ENCODE results near the gene CFAP100. TPM values are rescaled to one million over a fixed set of nuclear protein-coding genes. Genes with fewer than 3 reads are reported as not detected.

CFAP100 gene
- total RNA-seq, 1 experiment from 2014 or later, result not detected

DNA sequence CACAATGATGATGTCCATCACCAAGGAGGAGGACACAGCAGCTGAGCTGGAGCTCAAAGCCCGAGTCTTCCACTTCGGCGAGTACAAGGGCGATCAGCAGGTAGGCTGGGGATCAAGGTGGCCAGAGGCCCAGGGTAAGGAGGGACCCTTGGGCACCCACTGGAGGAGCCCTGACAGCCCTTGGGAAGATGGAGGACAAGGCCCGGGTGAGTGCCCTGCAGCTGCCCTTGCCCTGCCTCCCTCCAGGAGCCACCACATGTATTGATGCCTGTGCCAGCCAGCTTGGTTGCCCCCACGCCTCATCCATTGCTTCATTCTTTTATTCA lies 38.4 kb downstream of the CFAP100 start:
- Histone ChIP-seq H3K4me2 (ENCODE audit: low read length) (no peak overlapping the region), H4K20me1 (ENCODE audit: insufficient read depth) (no peaks in the 10 kb centered on the region), H3K4me3 (replicated peaks in 1 of 2; ENCODE audit: low read depth in 1 of 2, low read length in 2 of 2) (no peak overlapping the region), H3K27me3 (ENCODE audit: insufficient read depth, low read length) (no peaks in the 10 kb centered on the region), H3K9me3 (ENCODE audit: control insufficient read depth in 1 of 2, insufficient read depth in 1 of 2, low read depth in 1 of 2, low read length in 2 of 2) (no peaks in the 10 kb centered on the region), H3K9ac (ENCODE audit: low read length) (no peak overlapping the region), H3K9me2 (ENCODE audit: insufficient read depth) (no peaks in the 10 kb centered on the region), H2AFZ (ENCODE audit: low read depth, low read length, poor library complexity, severe bottlenecking) (no peak overlapping the region), H3K27ac (ENCODE audit: low read depth, low read length) (no peak overlapping the region), H3K36me3 (ENCODE audit: control insufficient read depth in 1 of 2, insufficient read depth in 2 of 2, low read length in 2 of 2) (peaks cover 0 to 3% of the 10 kb centered on the region in 2 experiments; a peak in 1 of 4 replicates), H3K4me1 (ENCODE audit: control insufficient read depth in 1 of 2, insufficient read depth in 2 of 2, low read length in 2 of 2) (peaks cover 0 to 7% of the 10 kb centered on the region in 2 experiments; a peak in 1 of 4 replicates), H3K79me2 (ENCODE audit: insufficient read depth, low read length) (no peaks in the 10 kb centered on the region)
- ATAC-seq (no peak), DNase-seq (ENCODE audit: low read depth, low spot score) (no peak)
- RAD21 ChIA-PET (ENCODE audit: low non-redundant PET in 1 of 2, low total read pairs in 2 of 2, uncharacterized antibody in 2 of 2, unreplicated experiment in 2 of 2), result no interaction called here
- TF ChIP-seq, protein P1, sequence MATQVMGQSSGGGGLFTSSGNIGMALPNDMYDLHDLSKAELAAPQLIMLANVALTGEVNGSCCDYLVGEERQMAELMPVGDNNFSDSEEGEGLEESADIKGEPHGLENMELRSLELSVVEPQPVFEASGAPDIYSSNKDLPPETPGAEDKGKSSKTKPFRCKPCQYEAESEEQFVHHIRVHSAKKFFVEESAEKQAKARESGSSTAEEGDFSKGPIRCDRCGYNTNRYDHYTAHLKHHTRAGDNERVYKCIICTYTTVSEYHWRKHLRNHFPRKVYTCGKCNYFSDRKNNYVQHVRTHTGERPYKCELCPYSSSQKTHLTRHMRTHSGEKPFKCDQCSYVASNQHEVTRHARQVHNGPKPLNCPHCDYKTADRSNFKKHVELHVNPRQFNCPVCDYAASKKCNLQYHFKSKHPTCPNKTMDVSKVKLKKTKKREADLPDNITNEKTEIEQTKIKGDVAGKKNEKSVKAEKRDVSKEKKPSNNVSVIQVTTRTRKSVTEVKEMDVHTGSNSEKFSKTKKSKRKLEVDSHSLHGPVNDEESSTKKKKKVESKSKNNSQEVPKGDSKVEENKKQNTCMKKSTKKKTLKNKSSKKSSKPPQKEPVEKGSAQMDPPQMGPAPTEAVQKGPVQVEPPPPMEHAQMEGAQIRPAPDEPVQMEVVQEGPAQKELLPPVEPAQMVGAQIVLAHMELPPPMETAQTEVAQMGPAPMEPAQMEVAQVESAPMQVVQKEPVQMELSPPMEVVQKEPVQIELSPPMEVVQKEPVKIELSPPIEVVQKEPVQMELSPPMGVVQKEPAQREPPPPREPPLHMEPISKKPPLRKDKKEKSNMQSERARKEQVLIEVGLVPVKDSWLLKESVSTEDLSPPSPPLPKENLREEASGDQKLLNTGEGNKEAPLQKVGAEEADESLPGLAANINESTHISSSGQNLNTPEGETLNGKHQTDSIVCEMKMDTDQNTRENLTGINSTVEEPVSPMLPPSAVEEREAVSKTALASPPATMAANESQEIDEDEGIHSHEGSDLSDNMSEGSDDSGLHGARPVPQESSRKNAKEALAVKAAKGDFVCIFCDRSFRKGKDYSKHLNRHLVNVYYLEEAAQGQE (IDR thresholded peaks at IDR 0.05; ENCODE audit: low read depth), result no peak
- no peak for TF ChIP-seq TCF7L2 (IDR thresholded peaks at IDR 0.05; ENCODE audit: borderline replicate concordance, extremely low read depth, insufficient read depth, insufficient read length)
- TF ChIP-seq POLR2A (IDR thresholded peaks at IDR 0.05; ENCODE audit: borderline replicate concordance, extremely low read depth, insufficient read depth, insufficient read length), result no peak
- TF ChIP-seq, protein P2, sequence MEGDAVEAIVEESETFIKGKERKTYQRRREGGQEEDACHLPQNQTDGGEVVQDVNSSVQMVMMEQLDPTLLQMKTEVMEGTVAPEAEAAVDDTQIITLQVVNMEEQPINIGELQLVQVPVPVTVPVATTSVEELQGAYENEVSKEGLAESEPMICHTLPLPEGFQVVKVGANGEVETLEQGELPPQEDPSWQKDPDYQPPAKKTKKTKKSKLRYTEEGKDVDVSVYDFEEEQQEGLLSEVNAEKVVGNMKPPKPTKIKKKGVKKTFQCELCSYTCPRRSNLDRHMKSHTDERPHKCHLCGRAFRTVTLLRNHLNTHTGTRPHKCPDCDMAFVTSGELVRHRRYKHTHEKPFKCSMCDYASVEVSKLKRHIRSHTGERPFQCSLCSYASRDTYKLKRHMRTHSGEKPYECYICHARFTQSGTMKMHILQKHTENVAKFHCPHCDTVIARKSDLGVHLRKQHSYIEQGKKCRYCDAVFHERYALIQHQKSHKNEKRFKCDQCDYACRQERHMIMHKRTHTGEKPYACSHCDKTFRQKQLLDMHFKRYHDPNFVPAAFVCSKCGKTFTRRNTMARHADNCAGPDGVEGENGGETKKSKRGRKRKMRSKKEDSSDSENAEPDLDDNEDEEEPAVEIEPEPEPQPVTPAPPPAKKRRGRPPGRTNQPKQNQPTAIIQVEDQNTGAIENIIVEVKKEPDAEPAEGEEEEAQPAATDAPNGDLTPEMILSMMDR (IDR thresholded peaks at IDR 0.05 in 2 of 3, conservative IDR thresholded peaks at IDR 0.05 in 1 of 3; ENCODE audit: borderline replicate concordance in 1 of 3, insufficient read depth in 1 of 3, low read depth in 2 of 3, low read length in 2 of 3), result no peak
- TF ChIP-seq CEBPB (IDR thresholded peaks at IDR 0.05; ENCODE audit: low read depth), result no peak
- TF ChIP-seq JUND (IDR thresholded peaks at IDR 0.05), result no peak
- TF ChIP-seq YY1 (IDR thresholded peaks at IDR 0.05; ENCODE audit: extremely low read depth, insufficient replicate concordance, low read depth, low read length), result no peak
- TF ChIP-seq POLR2AphosphoS5 (IDR thresholded peaks at IDR 0.05; ENCODE audit: low read depth, low read length), result no peak
- no peak for TF ChIP-seq RAD21 (IDR thresholded peaks at IDR 0.05; ENCODE audit: low read depth)
- no peak for TF ChIP-seq EZH2phosphoT487 (IDR thresholded peaks at IDR 0.05; ENCODE audit: borderline replicate concordance)
- no peak for TF ChIP-seq CBX3 (IDR thresholded peaks at IDR 0.05; ENCODE audit: low read depth)
- no peak for TF ChIP-seq ZNF274 (IDR thresholded peaks at IDR 0.05; ENCODE audit: low read depth, low read length)
- TF ChIP-seq, protein P3, sequence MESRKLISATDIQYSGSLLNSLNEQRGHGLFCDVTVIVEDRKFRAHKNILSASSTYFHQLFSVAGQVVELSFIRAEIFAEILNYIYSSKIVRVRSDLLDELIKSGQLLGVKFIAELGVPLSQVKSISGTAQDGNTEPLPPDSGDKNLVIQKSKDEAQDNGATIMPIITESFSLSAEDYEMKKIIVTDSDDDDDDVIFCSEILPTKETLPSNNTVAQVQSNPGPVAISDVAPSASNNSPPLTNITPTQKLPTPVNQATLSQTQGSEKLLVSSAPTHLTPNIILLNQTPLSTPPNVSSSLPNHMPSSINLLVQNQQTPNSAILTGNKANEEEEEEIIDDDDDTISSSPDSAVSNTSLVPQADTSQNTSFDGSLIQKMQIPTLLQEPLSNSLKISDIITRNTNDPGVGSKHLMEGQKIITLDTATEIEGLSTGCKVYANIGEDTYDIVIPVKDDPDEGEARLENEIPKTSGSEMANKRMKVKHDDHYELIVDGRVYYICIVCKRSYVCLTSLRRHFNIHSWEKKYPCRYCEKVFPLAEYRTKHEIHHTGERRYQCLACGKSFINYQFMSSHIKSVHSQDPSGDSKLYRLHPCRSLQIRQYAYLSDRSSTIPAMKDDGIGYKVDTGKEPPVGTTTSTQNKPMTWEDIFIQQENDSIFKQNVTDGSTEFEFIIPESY (IDR thresholded peaks at IDR 0.05; ENCODE audit: extremely low read depth, insufficient replicate concordance, low read length), result no peak
- no peak for TF ChIP-seq SP1 (IDR thresholded peaks at IDR 0.05; ENCODE audit: low read depth)
- no peak for TF ChIP-seq SIN3A (IDR thresholded peaks at IDR 0.05; ENCODE audit: low read depth)
- no peak for TF ChIP-seq EZH2 (IDR thresholded peaks at IDR 0.05)
- no peak for TF ChIP-seq ZFX (IDR thresholded peaks at IDR 0.05)
- no peak for TF ChIP-seq SRF (IDR thresholded peaks at IDR 0.05; ENCODE audit: low read depth)
- no TSS peak for BruUV-seq (replicated peaks)
- POLR2A ChIA-PET, result no interaction called here
- CTCF ChIA-PET, result no interaction called here
- intact Hi-C loops (cut with micrococcal nuclease), result no loop called here
